HG02840 (cell line): ENCODE data around the gene ZNF831.

Experiments
- ATAC-seq: cut with Tn5 transposase; IDR thresholded peaks from one replicate; pipeline ENCODE4 v1.9.1; 2021; ENCODE audit warnings: mild to moderate bottlenecking, moderate library complexity, moderate number of reproducible peaks; ENCODE audit not compliant: unreplicated experiment, low FRiP score

ZNF831 gene

DNA sequence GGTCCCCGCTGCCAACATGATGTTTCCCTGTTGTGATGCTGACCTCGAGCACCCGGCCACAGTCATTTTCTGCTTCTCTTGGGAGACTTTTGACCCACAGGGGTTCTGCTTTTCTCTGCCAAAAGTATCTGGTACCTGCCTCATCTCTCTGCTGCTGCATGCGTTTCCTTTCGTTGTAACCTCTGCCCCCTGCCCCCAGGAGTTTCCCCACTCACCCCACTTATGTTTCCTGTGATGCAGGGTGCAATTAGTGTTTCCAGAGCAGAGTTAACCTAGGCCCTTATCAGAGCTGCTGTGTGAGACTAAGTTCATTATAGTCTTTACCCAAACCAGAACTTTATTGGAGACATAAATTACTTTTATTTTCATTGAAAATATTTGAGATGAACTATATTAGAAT, 71.6 kb downstream of the ZNF831 start:
- no peak for ATAC-seq

DNA sequence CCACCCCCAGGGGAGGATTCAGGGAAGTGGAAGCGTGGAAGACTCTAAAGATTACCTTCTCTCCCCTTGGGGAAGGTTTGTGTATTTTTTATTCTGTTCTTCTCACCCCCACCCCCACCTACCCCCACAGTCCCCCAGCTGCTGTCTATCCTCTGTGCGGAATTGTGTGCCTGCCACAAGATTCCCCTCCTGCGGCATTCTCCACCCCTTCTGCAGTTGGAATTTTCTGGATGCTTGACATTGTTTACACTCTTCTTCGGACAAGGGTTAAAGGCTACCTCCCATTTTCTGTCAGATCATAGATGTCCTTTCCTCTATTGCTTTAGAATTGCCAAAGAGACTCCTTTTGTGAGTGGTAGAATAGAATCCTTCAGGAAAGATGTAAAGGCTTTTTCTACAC, 76.4 kb downstream of the ZNF831 start:
- ATAC-seq = no peak

GRCh38 chr20:59242714-59243626, 79.3 kb downstream of the ZNF831 start:
- ATAC-seq = no peak

- no peak for ATAC-seq
Measured at GRCh38 chr20:59246691-59247400, 83.2 kb downstream of the ZNF831 start.

- ATAC-seq = no peak
Measured at GRCh38 chr20:59247731-59248684, 84.4 kb downstream of the ZNF831 start.

DNA sequence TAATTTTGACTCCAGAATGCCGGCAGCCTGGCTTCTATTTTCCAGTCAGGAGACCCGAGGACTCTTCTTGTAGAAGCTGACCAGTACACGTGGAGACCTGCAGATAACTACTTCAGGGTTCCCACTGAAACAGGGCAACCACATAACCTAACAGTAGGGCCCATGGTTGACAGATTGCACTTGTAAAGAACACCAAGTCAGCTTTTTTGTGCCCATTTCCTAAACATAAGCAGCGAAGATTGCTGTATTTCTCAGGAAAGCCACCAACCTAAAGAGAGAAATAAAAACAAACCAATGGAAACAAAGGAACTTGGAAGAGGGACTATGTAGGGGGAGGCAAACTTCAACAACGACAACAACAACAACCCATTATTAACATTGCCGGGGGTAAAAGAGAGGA, 86.7 kb downstream of the ZNF831 start:
- ATAC-seq = no peak

GRCh38 chr20:59253325-59253724, 89.7 kb downstream of the ZNF831 start:
- ATAC-seq = no peak

DNA sequence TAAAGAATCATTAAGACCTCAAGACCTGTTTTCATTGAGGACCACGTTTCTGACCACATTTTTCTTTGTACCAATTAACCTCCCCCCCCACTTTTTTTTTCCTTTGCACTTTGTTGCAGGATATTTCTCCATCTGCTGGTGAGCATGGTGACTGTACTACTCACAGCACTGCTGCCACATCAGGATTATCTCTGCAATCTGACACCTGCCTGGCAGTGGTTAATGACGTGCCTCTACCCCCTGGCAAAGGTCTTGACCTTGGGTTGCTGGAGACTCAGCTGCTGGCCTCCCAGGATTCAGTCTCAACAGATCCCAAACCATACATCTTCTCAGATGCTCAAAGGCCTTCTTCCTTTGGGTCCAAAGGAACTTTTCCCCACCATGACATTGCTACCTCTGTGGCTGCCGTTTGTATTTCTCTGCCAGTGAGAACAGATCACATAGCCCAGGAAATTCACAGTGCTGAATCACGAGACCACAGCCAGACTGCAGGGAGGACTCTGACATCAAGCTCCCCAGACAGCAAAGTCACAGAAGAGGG, 90.2 kb downstream of the ZNF831 start:
- no peak for ATAC-seq

GRCh38 chr20:59255256-59255655, 91.6 kb downstream of the ZNF831 start:
- ATAC-seq = no peak

GRCh38 chr20:59258221-59258621, 94.6 kb downstream of the ZNF831 start:
- ATAC-seq = no peak

GRCh38 chr20:59259946-59260345, 96.3 kb downstream of the ZNF831 start:
- no peak for ATAC-seq

DNA sequence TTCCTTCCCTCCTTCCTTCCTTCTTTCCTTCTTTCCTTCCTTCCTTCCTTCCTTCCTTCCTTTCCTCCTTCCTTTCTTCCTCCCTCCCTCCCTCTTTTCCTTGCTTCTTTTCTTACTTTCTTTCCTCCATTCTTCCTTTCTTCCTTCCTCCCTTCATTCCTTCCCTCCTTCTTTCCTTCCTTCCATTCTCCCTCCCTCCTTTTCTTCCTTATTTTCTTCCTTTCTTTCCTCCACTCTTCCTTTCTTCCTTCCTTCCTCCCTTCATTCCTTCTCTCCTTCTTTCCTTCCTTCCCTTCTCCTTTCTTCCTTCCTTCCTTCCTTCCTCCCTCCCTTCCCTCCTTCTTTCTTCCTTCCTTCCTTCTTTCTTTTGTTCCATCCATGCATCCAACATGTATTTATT, 101.7 kb downstream of the ZNF831 start:
- ATAC-seq = no peak

DNA sequence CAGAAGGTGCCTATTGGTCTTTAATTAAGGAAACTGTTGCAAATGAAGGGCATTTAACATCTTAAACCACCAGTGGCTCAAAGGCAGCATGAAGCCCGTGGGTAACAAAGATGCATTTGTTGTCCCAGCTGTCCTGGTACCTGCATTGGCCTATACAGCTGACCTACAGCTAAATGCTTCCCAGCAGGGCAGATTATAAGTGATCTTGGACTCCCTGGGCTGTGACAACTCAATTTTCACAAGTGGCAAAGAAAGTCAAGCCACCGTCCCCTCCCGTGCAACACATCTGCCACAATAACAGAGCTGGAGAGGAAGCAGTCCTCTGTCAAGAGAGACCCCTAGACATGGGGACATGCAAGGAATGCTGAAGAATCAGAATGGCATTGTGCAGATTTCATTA, 105.2 kb downstream of the ZNF831 start:
- no peak for ATAC-seq

DNA sequence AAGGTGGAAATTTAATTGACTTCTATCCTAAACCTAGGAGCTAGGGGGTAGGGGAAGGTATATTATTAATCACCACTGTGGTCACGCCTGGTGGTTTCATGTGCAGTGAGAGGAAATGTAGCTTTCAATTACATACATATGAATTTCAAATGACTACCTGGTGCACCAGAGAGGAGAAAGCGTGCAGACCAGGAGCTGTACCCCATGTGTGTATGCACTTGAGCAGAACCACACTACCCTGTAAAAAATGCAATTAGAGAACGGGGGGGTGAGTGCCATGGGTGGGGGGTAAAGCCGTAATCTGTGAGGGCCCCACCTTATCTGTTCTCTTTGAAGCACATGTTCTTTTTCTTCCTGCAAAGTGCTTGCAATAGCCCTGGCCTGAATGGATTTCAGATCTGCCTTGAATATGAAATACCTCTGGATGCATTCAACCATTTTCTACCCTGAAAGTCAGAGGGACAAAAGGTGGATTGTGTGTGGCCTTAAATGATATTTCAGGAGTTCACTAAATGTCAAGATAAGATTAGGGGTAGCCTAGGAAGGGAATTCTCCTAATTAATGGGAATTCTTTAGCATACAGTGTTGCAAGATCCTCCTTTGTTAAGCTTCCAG, 105.9 kb downstream of the ZNF831 start:
- ATAC-seq = no peak

DNA sequence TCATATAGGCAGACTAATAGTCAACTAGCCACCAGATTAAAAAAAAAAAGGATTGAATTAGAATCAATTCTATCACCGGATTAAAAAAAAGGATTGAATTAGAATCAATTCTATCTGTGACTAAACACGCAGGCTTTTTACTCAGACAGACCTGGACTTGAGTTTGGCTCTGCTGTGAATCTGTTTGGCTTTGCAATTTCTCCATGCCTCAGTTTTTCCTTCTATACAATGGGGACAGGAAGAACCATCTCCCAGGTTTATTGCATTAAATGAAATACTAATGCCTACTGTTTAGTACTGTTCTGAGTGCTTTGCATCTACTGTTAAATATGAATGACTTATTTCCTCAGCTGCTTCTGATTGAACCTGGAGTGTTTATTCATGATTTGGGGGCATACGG, 106.8 kb downstream of the ZNF831 start:
- ATAC-seq = no peak

GRCh38 chr20:59273739-59274357, 110.2 kb downstream of the ZNF831 start:
- no peak for ATAC-seq

- no peak for ATAC-seq
Measured at GRCh38 chr20:59276938-59277337, 113.3 kb downstream of the ZNF831 start.

GRCh38 chr20:59284470-59284869, 120.8 kb downstream of the ZNF831 start:
- ATAC-seq = no peak

- ATAC-seq = no peak
Measured at GRCh38 chr20:59289994-59290393, 126.4 kb downstream of the ZNF831 start.
